GM18508 (cell line): ENCODE measurements around the gene ZNHIT2.
"Not testable (repeated sequence)": the region's sequence is repeated elsewhere in the genome, so short reads cannot be mapped to it uniquely, and the experiment has no call there.

Experiments used
- ATAC-seq: cut with Tn5 transposase; IDR thresholded peaks from one replicate; pipeline ENCODE4 v1.9.1; 2021; ENCODE audit warnings: moderate number of reproducible peaks; ENCODE audit not compliant: insufficient read depth, unreplicated experiment

ZNHIT2 gene

DNA sequence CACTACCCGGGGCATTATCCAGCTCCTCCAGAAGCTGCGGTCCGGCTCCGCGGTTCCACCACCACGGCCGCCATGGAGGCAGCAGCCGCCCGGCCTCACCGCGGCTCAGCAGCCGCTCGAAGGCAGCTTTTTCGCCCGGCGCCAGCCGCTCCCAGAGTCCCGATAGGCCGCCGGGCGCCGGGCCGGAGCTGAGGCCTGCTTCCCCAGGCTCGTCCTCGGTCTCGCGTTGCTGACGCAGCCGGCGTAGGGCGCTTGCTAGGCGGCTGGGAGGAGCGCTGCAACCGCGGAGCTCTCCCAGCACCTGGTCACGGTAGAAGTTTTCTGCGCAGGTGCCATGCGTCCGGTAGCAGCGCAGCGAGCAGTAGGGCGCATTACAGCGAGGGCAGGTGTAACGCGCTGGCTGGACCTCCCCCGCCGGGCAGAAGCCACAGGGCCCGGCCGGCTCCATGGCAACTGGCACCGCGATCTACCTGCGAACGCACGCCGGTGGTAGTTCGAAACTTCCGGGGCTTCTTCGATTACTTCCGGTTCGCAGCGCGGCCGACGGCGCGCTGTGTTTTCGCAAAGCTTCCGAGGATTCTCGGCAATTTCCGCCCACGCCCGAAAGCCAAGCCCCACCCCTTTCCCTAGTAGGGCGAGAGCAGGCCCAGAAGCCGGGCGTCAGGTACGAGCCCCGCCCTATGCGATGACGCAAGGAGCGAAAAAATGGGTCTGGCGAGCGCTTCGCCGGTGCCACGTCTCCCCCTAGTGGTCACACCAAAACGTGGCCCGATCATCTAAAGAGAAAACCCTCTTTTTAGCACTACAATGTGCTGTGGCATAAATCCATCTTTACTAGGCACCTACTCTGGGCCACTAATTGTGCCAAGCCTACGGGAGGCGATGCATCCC lies at the start of gene ZNHIT2:
TSS of gene ZNHIT2 (minus strand) at position 496 of the 891 bp plus-strand sequence. CDS start at position 448, 48 bp downstream.
- peak; percentile 41 for ATAC-seq

DNA sequence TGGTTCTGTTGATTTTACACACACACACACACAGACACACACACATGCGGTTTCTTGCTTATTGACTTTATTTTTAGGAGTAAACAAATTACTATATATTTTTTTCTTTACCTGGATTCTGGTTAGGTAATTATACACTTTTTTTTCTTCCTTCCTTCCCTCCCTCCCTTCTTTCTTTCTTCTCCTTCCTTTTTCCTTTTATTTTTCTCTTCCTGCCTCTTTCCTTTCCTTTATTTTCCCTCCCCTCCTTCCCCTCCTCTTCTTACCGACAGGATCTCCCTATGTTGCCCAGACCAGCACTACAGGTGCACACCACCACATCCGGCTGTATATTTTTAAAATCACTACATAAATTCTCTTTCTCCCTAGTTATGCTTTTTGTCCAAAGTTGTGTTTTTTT lies 49.4 kb upstream of the ZNHIT2 start:
- no peak for ATAC-seq

DNA sequence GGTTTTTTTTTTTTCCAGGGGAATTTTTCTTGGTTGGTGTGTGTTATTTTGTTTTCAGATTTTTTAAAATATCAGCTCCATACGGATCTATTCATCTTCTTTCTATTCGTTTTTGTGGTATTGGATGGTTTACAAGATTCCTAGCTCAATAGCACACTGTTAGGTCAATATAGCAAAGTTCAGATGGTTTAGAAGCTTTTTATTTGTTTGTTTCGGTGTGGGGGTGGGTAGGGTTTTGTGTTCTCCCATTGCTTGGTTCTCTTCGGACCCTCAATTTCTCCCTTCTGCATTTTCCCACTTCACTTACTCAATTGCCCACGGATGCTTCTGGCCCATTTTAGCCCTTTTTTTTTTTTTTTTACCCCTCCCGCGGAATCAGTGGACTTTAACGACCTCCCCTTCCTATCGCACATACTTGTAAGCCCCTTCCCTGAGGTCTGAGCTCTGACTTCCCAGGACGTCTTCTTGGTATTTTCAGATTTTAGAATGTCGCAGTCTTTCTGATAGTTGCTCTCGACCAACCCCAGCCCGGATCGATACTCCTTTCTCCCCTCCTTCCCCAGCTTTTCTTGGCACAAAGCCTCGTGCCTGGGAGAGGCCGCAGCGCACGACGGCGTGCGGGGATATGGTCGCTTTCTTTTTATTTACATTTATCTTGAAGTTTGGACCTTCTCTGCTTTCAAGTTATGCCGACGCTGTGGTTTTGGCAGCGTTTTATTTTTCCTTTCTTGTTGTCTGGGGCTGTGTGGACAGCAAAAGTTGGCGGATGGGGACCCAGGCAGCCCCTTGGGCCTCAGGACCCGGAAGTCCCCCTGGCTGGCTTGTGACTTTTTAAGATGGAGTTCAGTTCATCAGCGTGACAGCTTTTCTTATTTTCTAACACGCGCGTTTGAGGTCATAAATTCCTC lies 48.2 kb upstream of the ZNHIT2 start:
- no peak for ATAC-seq

DNA sequence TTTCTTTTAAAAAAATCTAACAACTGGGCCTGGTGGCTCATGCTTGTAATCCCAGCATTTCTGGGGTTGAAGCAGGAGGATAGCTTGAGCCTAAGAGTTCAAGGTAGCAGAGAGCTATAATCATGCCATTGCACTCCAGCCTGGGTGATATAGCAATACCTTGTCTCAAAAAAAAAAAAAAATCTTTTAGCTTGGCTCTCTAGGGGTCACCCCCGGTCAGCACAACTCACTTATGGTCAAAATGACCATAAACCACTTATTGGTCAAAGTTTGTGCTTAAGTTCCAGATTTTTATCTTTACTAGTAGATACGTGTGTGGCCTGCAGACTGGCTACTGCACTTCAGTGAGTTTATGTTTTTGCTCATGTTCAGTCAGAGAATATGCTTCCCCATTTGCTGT lies 46.2 kb upstream of the ZNHIT2 start:
- ATAC-seq: no peak

DNA sequence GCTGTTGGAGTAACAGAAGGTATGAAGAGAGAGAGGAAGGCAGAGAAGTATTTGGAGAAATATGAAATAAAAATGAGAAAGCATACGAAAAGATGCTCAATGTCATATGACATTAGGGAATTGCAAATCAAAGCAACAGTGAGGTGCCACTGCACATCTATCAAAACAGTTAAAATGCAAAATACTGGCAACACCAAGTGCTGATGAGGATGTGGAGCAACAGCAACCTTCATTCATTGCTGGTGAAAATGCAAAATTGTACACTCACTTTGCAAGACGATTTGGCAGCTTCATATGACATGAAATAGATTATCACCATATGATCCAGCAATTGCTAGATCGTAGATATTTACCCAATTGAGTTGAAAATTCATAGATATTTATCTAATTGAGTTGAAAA lies 43.1 kb upstream of the ZNHIT2 start:
- no peak for ATAC-seq

DNA sequence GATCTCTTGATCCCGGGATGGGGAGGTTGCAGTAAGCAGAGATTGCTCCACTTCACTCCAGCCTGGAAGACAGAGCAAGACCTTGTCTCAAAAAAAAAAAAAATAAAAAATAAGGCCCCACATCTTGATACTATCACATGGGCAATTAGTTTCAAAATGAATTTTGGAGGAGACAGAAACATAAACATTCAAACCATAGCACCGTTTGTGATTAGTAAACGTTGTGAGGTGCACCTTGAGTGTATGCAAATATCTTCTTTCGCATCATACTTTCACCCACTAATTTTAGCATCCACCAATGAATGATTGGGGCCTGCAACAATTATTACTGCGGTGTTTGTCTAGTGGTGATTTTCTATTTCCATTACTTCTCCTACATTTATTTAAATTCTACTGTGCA lies 41.5 kb upstream of the ZNHIT2 start:
- no peak for ATAC-seq

DNA sequence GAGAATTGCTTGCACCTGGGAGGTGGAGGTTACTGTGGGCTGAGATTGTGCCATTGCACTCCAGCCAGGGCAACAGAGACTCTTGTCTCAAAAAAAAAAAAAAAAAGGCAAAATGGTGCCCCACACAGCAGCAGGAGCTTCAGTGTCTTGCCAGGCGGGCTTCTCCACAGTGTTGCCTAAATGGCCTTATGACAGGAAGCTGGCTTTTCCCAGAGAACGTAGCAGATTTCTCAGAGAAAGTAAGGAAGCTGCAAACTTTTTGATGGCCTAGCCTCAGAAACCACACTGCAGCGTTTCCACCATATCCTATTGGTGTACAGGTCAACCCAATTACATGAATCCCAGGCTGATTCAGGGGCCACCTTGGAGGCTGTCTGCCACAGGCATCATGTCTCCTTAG lies 39.8 kb upstream of the ZNHIT2 start:
- no peak for ATAC-seq

DNA sequence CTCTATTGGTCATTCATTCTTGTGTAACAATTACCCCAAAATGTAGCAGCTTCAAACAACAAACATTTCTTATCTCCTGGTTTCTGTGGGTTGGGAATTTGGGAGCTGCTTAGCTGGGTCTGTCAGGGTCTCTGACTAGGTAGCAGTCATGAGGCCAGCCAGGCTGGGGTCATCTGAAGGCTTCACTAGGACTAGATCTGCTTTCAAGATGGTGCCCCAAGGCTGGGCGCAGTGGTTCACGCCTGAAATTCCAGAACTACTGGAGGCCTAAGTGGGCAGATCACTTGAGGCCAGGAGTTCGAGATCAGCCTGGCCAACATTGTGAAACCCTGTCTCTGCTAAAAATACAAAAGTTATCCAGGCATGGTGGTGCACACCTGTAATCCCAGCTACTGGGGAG lies 39.4 kb upstream of the ZNHIT2 start:
- no peak for ATAC-seq

DNA sequence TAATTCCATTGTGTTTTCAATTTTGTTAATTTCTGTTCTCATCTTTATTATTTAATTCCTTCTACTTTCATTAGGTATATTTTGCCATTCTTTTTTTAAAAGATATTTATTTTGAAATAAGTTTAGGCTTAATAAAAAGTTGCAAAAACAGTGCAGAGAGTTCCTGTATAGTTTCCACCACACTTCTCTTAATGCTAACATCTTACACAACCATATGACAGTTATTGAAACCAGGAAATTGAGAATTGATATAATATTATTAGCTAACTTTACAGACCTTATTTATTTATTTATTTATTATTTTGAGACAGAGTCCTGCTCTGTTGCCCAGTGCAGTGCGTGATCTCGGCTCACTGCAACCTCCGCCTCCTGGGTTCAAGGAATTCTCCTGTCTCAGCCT lies 38.8 kb upstream of the ZNHIT2 start:
- no peak for ATAC-seq

DNA sequence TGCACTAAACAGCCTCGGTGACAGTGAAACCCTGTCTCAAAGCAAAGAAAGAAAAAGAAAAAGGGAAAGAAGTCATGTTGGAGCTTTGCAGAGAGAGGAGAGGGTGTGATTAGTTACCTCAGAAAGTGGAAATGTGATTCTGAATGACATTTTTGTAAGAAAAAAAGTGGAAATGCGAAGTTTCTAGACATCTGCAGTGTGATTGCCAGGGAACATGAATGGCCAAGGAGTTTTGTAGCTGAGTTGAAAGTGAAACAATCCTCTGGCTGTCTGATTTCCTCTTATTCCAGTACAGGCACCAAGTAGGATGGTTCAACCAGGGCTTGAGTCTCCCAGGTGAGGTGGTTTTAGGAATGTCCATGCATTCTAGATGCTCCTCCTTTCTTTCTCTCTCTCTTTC lies 34.6 kb upstream of the ZNHIT2 start:
- no peak for ATAC-seq

DNA sequence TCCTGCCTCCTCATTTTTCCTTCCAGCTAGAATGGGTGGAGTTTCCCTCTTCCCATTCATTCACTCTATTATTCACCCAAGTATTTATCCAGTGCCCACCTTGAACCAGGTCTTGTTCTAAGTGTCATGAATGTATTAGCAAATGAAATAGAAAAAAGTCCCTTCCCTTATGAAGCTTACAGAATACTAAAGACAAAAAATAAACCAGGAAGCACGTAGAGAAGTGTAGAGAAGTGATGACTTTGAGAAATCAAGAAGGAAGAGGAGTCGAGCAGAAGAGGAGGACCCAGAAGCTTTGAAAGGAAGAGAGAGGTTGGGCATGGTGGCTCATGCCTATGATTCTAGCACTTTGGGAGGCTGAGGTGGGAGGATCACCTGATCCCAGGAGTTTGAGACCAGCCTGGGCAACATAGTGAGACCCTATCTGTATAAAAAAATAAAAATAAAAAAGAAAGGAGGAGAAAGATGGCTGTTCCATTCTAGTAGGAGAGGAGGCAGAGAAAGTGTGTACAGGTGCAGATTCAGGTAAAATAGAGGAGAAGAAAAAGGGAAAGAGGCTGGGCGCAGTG lies 33.9 kb upstream of the ZNHIT2 start:
- ATAC-seq: no peak

DNA sequence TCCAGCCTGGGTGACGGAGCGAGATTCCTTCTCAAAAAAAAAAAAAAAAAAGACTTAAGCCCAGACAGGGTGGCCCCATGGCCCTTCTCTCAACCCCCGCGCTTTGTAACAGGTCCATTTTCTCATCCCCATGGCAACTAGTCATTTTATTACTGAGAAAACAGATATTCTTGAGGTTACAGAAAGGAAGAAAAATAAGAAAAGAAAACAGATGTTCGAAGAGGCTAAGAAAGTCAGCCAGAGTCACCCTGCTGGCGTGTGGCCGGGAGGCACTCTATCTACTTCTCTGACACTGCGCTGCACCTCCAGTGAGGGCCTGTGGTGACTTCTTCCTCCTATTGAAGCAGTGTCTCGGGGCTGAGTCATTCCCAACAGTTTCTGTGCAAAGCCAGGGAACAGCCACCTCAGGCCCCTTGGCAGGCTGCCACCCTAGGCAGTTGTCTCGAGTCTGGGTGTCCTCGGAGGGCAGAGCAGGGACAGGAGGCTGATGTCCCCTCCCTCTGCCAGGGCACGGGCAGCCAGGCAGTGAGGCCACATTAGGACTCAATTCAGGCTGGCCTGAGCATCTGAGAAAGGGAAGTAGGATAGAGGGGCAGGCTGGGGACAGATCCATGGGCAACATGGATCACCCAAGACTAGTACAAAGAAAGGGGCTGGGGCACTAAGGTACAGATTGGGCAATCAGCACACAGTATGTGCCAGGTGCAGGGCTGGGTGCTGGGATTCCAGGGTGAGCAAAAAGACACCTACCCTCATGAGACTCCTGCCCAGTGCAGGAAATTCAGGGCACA lies 33.2 kb upstream of the ZNHIT2 start:
- no peak for ATAC-seq

DNA sequence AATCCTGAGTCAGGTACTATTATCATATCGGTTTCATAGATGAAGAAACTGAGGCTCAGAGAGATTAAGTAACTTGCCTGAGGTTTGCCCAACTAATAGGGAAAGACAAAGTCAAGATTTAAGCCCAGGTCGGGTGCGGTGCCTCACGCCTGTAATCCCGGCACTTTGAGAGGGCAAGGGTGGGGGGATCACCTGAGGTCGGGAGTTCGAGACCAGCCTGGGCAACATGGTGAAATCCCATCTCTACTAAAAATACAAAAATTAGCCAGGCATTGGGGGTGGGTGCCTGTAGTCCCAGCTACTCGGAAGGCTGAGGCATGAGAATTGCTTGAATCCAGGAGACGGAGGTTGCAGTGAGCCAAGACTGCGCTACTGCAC lies 32.6 kb upstream of the ZNHIT2 start:
- ATAC-seq: not testable (repeated sequence)

DNA sequence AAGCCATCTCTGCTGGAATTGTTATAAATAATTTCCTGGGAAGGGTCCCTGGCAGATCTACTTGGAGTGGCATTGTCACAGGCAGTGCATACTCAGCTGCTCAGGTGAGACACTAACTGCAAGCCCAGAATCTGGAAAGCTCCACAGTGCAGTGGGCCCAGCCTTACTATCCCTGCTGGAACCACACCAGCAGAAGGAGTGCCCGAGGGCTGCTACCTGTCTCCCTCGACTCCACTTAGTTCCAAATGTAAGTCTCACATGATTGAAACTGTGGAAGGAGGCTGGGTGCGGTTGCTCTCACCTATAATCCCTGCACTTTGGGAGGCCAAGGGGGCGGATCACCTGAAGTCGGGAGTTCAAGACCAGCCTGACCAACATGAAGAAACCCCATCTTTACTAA lies 31.2 kb upstream of the ZNHIT2 start:
- ATAC-seq: no peak

DNA sequence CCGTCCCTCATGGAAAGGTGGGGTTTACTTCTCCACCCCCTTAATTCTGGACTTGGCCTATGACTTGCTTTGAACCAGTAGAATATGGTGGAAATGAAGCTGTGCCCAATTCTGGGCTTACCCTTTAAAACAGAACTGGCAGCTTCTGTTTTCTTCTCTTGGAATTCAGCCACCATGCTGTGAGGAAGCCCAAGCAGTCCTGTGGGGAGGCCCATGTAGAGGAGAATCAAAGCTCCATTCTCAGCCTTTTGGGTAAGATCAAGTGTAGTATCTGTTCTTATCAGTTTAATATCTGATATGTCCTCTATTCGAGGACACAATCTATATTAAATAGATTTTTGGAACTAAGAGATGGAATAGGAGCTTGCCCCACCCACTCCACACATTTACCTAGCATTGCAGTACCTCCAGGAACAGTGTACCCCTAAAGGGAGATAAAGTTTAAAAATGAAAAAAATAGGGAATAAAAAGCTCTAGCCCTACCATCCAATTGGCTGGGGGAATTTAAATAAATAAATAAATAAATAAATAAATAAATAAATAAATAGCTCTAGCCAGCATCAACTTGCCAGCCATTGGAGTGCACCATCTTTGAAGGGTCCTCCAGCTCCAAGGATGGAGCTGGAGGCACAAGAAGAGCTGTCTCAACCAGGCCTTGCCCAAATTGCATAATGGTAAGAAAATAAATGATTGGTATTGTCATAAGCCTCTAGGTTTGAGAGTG lies 30.0 kb upstream of the ZNHIT2 start:
- no peak for ATAC-seq

DNA sequence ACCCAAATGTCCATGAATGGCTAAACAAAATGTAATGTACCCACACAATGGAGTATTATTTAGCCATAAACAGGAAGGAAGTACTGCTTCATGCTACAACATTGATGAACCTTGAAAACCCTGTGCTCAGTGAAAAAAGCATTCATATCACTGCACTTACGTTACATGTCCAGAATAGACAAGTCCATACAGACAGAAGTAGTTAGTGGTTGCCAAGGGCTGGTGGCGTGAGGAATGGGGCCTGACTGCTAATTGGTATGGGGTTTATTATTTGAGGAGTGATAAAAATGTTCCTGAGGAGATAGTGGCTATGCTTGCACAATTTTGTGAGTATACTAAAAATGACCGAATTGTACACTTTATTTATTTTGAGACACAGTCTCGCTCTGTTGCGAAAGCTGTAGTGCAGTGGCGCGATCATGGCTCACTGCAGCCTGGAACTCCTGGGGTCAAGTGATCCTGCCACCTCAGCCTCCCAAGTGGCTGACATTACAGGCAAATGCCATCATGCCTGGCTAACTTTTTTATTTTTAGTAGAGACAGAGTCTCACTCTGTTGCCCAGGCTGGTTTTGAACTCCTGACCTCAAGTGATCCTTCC lies 24.5 kb upstream of the ZNHIT2 start:
- no peak for ATAC-seq

DNA sequence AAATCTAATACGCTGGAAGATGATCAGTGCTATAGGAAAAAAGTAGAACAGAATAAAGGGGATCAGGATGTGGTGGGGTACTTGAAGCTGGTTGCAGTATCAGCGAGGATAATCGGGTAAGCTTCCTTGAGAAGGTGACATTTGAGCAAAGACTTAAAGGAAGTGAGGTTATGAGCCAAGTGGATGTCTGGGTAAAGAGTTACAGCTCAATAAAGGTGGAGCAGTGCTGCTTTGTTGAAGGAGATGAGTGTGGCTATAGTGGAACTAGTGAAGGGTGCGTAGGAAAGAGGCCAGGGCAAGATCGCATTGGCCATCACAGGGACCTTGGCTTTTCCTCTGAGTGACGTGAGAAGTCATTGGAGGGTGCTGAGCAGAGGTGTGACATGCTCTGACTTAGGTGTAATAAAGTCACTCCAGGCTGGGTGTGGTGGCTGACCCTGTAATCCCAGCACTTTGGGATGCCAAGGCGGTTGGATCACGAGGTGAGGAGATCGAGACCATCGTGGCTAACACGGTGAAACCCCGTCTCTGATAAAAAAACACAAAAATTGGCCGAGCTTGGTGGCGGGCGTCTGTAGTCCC lies 19.1 kb upstream of the ZNHIT2 start:
- no peak for ATAC-seq

DNA sequence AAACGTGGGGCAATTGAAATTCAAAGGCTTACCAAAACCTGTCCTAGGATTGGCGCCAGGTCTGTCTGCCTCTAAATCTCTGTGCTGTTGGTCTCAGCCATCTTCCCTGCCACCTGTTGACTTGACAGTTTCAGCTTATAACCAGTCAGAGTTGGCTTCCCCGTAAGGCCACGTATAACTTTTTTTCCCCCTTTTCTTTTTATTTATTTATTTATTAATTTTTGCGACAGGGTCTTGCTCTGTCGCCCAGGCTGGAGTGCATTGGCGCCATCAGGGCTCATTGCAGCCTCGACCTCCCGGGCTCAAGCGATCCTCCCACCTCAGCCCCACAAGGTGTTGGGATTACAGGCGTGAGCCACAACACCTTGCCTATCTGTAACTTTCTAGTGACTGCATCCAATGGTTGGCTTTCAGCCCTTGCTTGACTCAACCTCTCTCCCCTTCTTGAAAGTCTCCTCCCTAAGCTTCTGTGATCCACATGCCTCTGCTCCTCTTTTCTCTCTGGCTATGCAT lies 18.2 kb upstream of the ZNHIT2 start:
- ATAC-seq: no peak
